ENCODE results near the gene DEF6. TPM values are rescaled to one million over a fixed set of nuclear protein-coding genes. Genes with fewer than 3 reads are reported as not detected.

DEF6 gene
- total and polyA plus RNA-seq, 4 donors = 11.2 to 28.6 (median 19.0) TPM

GRCh38 chr6:35267446-35267845, 30.2 kb upstream of the DEF6 start:
- Histone ChIP-seq H3K9ac (ENCODE audit: insufficient read depth in 1 of 2, low read length in 2 of 2) (no peak overlapping the region), H3K27ac (ENCODE audit: low read depth in 1 of 2, low read length in 1 of 2) (no peak overlapping the region), H3K4me3 (no peak overlapping the region), H3K4me1 (ENCODE audit: control insufficient read depth in 5 of 5, insufficient read depth in 5 of 5, low read length in 5 of 5) (peaks cover 0 to 4% (median 0%) of the 10 kb centered on the region in 5 donors), H3K9me3 (ENCODE audit: control insufficient read depth in 4 of 4, insufficient read depth in 3 of 4, low read length in 3 of 4) (no peaks in the 10 kb centered on the region), H3K27me3 (ENCODE audit: control insufficient read depth in 3 of 3, insufficient read depth in 3 of 3, low read length in 2 of 3) (no peaks in the 10 kb centered on the region), H3K36me3 (ENCODE audit: control insufficient read depth in 4 of 4, insufficient read depth in 4 of 4, low read length in 4 of 4) (peaks cover 0 to 2% (median under 1%) of the 10 kb centered on the region in 4 donors)
- 93 to 94% methylated on average over 8 of the region's 8 CpGs for WGBS, 2 donors
- DNase-seq (no peak), ATAC-seq (ENCODE audit: insufficient read depth, low FRiP score) (no peak)
- TF ChIP-seq CTCF (IDR thresholded peaks at IDR 0.05; ENCODE audit: control extremely low read depth, extremely low read depth) = no peak

DNA sequence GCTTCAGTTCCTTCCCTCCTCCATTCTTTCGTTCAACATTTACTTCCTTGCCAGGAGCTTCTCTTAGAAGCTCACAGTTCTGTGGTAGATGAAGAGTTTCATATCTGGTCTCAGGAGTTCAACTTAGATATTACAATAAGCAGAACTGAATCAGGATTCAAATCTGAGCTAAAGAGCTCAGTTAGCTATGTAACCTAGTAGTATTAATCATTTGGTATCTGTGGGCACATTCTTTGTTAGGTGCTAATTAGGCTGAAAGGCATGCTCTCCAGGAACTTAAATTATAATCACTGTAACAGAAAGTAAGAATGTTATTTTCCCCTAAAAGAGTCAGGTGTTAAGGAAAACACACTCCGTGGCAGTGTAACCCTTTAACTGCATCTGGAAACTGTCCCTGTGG, 29.7 kb upstream of the DEF6 start:
- Histone ChIP-seq H3K27me3 (ENCODE audit: control insufficient read depth in 3 of 3, insufficient read depth in 3 of 3, low read length in 2 of 3) (no peaks in the 10 kb centered on the region), H3K36me3 (ENCODE audit: control insufficient read depth in 4 of 4, insufficient read depth in 4 of 4, low read length in 4 of 4) (peaks cover 0 to 2% (median under 1%) of the 10 kb centered on the region in 4 donors), H3K4me1 (ENCODE audit: control insufficient read depth in 5 of 5, insufficient read depth in 5 of 5, low read length in 5 of 5) (peaks cover 0 to 4% (median 2%) of the 10 kb centered on the region in 5 donors), H3K4me3 (no peak overlapping the region), H3K9me3 (ENCODE audit: control insufficient read depth in 4 of 4, insufficient read depth in 3 of 4, low read length in 3 of 4) (no peaks in the 10 kb centered on the region), H3K9ac (ENCODE audit: insufficient read depth in 1 of 2, low read length in 2 of 2) (no peak overlapping the region), H3K27ac (ENCODE audit: low read depth in 1 of 2, low read length in 1 of 2) (no peak overlapping the region)
- ATAC-seq (ENCODE audit: insufficient read depth, low FRiP score) = no peak
- 77% methylated on average over 2 of the region's 2 CpGs for WGBS, 2 donors
- DNase-seq = no peak
- no peak for TF ChIP-seq CTCF (IDR thresholded peaks at IDR 0.05; ENCODE audit: control extremely low read depth, extremely low read depth)

DNA sequence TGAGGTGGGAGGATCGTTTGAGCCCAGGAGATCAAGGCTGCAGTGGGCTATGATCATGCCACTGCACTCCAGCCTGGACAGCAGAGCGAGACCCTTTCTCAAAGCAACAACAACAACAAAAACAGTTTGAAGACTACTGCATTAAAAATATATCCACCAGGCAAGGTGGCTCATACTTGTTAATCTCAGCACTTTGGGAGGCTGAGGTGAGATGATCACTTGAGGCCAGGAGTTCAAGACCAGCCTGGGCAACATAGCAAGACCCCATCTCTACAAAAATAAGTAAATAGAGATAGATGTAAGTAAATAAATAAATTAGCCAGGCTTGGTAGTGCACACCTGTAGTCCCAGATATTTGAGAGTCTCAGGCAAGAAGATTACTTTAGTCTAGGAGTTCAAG, 25.6 kb upstream of the DEF6 start:
- H3K36me3 ChIP-seq (ENCODE audit: control insufficient read depth in 4 of 4, insufficient read depth in 4 of 4, low read length in 4 of 4) = peaks cover 0 to 2% (median under 1%) of the 10 kb centered on the region in 4 donors
- H3K4me1 ChIP-seq (ENCODE audit: control insufficient read depth in 5 of 5, insufficient read depth in 5 of 5, low read length in 5 of 5) = peaks cover 0 to 7% (median 3%) of the 10 kb centered on the region in 5 donors
- H3K9me3 ChIP-seq (ENCODE audit: control insufficient read depth in 4 of 4, insufficient read depth in 3 of 4, low read length in 3 of 4) = no peaks in the 10 kb centered on the region
- no peak for ATAC-seq (ENCODE audit: insufficient read depth, low FRiP score)
- H3K9ac ChIP-seq (ENCODE audit: insufficient read depth in 1 of 2, low read length in 2 of 2) = no peak overlapping the region
- no peak overlapping the region for H3K27ac ChIP-seq (ENCODE audit: low read depth in 1 of 2, low read length in 1 of 2)
- no peak overlapping the region for H3K4me3 ChIP-seq
- TF ChIP-seq CTCF (IDR thresholded peaks at IDR 0.05; ENCODE audit: control extremely low read depth, extremely low read depth) = no peak
- no peaks in the 10 kb centered on the region for H3K27me3 ChIP-seq (ENCODE audit: control insufficient read depth in 3 of 3, insufficient read depth in 3 of 3, low read length in 2 of 3)
- 97 to 100% methylated on average over 2 of the region's 2 CpGs for WGBS, 2 donors
- DNase-seq = no peak
